Osteocyte (in vitro differentiated cells): Measurements from ENCODE around the gene RAB24. TPM values are rescaled to one million over a fixed set of nuclear protein-coding genes. Genes with fewer than 3 reads are reported as not detected.

Experiments
- DNase-seq: peaks from one replicate; pipeline ENCODE4 v3.0.0; 2021; ENCODE audit warnings: mixed read lengths; ENCODE audit not compliant: unreplicated experiment; ENCODE audit errors: extremely low spot score
- H3K27ac Mint-ChIP-seq: one replicate; pipeline ENCODE4 v1.8.0; 2021; ENCODE audit warnings: mild to moderate bottlenecking, mixed read lengths; ENCODE audit not compliant: unreplicated experiment
- H3K27me3 Mint-ChIP-seq: one replicate; pipeline ENCODE4 v1.8.0; 2021; ENCODE audit warnings: mixed read lengths; ENCODE audit not compliant: unreplicated experiment
- H3K36me3 Mint-ChIP-seq: one replicate; pipeline ENCODE4 v1.8.0; 2021; ENCODE audit warnings: mixed read lengths; ENCODE audit not compliant: unreplicated experiment
- H3K4me1 Mint-ChIP-seq: one replicate; pipeline ENCODE4 v1.8.0; 2021; ENCODE audit warnings: mixed read lengths; ENCODE audit not compliant: unreplicated experiment
- H3K4me3 Mint-ChIP-seq: one replicate; pipeline ENCODE4 v1.8.0; 2021; ENCODE audit warnings: mild to moderate bottlenecking, moderate library complexity, mixed read lengths; ENCODE audit not compliant: unreplicated experiment
- H3K9me3 Mint-ChIP-seq: one replicate; pipeline ENCODE4 v1.8.0; 2021; ENCODE audit warnings: mixed read lengths; ENCODE audit not compliant: unreplicated experiment
- total RNA-seq: library from RNA; stranded (reverse); gene quantifications from 2 replicates; pipeline ENCODE4 v1.2.1, GENCODE V29; 2021
- TF ChIP-seq, protein P1 (sequence below): fragments of 200-600 bp; sonication (generic); IDR thresholded peaks from 2 replicates; pipeline ENCODE4 v1.5.0; 2021; ENCODE audit warnings: antibody characterized with exemption, mild to moderate bottlenecking, moderate library complexity

The RAB24 gene
- total RNA-seq, 1 donor from 2014 or later, result 49.5 TPM

DNA sequence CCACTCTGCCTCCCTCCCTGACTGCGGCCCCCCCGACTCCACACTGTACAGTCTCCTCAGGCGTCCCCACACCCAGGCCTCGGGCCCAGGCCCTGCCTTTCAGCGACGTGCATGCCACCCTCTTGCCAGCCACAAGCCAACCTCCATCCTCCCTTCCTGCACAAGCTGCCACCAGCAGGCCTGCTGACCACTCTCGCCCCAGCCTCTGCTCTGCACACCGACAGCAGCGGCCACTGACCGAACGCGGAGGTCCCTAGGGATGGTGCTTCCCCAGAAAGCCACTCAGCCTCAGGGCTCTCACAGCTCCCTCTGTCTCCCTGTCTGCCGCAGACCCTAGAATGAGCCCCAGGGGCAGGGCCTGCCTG, 29.4 kb upstream of the RAB24 start:
- Mint-ChIP-seq H3K4me1 (peaks cover 6% of the 10 kb centered on the region), H3K9me3 (no peaks in the 10 kb centered on the region), H3K27me3 (no peaks in the 10 kb centered on the region), H3K36me3 (peaks cover 47% of the 10 kb centered on the region), H3K4me3 (no peak overlapping the region), H3K27ac (no peak overlapping the region)
- TF ChIP-seq, protein P1, sequence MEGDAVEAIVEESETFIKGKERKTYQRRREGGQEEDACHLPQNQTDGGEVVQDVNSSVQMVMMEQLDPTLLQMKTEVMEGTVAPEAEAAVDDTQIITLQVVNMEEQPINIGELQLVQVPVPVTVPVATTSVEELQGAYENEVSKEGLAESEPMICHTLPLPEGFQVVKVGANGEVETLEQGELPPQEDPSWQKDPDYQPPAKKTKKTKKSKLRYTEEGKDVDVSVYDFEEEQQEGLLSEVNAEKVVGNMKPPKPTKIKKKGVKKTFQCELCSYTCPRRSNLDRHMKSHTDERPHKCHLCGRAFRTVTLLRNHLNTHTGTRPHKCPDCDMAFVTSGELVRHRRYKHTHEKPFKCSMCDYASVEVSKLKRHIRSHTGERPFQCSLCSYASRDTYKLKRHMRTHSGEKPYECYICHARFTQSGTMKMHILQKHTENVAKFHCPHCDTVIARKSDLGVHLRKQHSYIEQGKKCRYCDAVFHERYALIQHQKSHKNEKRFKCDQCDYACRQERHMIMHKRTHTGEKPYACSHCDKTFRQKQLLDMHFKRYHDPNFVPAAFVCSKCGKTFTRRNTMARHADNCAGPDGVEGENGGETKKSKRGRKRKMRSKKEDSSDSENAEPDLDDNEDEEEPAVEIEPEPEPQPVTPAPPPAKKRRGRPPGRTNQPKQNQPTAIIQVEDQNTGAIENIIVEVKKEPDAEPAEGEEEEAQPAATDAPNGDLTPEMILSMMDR, result no peak
- DNase-seq, result no peak

DNA sequence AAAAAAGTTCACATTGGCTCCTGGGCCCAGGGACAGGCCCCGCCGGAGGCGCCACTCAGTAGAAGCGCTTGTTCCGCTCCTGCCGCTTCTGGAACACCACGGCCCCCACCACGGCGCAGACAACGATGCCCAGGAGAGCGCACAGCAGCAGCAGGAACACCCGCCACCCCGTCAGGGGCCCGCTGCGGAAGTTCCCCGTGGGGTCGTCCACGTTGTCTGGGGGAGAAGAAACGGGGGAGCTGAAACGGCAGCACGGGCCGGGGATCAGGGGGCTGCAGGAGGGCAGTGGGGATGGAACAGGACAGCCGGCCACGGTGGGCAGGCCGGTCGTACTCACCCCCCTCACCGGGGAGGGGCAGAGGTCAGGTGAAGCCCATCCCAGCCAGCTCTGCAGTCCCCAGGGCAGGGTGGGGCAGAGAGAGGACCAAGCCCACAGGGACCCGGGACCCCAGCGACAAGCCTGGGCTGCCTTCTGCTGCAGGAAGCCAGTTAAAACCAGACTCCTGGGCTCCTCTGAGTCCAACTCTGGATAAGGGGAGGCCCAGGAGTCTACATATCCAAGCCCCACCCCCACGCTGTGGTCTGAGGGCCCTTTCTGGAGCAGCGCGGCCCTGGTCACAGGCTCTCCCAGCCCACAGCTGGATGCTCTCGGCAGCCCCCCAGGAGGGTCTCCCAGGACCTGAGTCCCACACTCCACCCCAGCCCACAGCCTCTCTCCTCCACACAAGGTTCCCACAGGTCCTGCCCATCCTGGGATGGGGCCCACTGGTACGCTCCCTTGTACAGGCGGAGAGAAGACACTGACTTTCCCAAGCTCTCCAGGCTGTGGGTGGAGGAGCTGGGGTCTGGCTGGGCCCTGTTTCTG, 28.7 kb upstream of the RAB24 start:
- H3K27ac Mint-ChIP-seq, result no peak overlapping the region
- H3K27me3 Mint-ChIP-seq, result no peaks in the 10 kb centered on the region
- no peaks in the 10 kb centered on the region for H3K9me3 Mint-ChIP-seq
- no peak overlapping the region for H3K4me3 Mint-ChIP-seq
- TF ChIP-seq, protein P1, result no peak
- H3K36me3 Mint-ChIP-seq, result peaks cover 44% of the 10 kb centered on the region
- DNase-seq, result no peak
- H3K4me1 Mint-ChIP-seq, result peaks cover 12% of the 10 kb centered on the region

DNA sequence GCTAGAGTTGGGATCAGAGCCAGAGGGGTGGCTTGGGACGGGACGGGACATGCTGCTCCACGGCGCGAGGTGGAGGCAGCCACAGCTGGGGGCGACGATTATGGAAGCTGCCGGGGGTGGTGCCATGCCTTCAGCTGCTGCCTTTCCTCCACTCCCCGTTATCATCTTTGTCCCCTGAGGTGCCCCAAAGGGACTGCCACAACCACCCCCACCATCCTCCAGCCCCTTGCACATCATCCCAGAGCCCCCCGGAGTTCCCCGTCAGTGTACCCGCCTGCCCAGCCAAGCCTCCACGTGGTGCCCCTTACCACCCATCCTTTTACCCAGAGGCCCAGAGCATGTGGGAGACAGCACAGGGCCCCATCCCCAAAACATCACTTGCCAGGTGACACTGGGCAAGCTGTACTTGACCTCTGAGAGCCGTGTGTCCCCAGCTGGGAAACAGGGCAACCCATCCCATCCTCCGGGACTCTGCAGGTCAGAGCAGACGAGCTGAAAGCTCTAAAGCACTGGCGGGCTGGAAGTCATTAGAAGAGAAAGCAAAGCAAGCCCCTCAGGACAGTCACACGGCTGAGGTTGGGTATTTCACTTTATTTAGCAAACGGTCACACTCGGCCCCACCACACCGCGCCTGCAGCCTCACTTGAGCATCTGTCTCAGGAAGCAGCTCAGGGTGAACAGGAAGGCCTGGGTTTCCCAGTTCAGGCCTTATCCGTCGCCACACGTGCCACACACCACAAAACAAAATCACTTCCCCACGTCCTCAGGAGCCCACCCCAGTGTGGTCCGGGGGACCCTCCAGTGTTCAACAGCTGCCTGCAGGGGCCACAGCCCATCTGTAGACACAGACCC, 27.7 kb upstream of the RAB24 start:
- Mint-ChIP-seq H3K36me3 (peaks cover 39% of the 10 kb centered on the region), H3K27ac (no peak overlapping the region), H3K27me3 (no peaks in the 10 kb centered on the region), H3K4me3 (no peak overlapping the region), H3K4me1 (peaks cover 13% of the 10 kb centered on the region), H3K9me3 (no peaks in the 10 kb centered on the region)
- DNase-seq, result no peak
- TF ChIP-seq, protein P1, result no peak

DNA sequence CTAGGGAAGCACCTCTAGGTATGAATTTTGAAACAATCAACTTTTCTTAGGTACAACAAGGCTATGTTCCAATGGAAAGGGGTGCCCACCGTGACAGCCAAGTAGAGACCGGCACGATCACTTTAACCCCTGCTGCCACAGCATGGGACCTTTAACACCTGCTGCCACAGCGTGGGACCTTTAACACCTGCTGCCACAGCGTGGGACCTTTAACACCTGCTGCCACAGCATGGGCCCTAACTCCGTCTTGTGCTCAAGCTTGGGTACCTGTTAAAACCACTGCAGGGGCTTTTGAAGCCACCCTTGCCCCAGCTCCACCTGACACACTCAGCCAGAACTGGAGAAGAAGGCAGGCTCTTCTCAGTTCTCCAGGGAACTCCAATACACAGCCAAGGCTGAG, 26.4 kb upstream of the RAB24 start:
- Mint-ChIP-seq H3K4me3 (no peak overlapping the region), H3K9me3 (no peaks in the 10 kb centered on the region), H3K27me3 (no peaks in the 10 kb centered on the region), H3K4me1 (peaks cover 18% of the 10 kb centered on the region), H3K27ac (no peak overlapping the region), H3K36me3 (peaks cover 32% of the 10 kb centered on the region)
- TF ChIP-seq, protein P1, result no peak
- no peak for DNase-seq
